T-helper 9 cell (primary cell): ENCODE results near the gene USP14.

ENCODE experiments used
- DNase-seq: peaks from one replicate; pipeline ENCODE4 v3.0.0-alpha.2; 2020

USP14 gene

GRCh38 chr18:231563-231962 is 73.2 kb downstream of the USP14 start:
- no peak for DNase-seq

GRCh38 chr18:240175-240574 is 81.8 kb downstream of the USP14 start:
- no peak for DNase-seq

- no peak for DNase-seq
These were observed 87.0 kb downstream of the USP14 start for GRCh38 chr18:245282-245847.

- DNase-seq: no peak
These were observed 89.7 kb downstream of the USP14 start for GRCh38 chr18:248053-248452.

- no peak for DNase-seq
These were observed 92.3 kb downstream of the USP14 start for GRCh38 chr18:250685-251084.

GRCh38 chr18:251572-251971 is 93.2 kb downstream of the USP14 start:
- DNase-seq: no peak

GRCh38 chr18:253121-253520 is 94.8 kb downstream of the USP14 start:
- DNase-seq: no peak

GRCh38 chr18:255171-255570 is 96.8 kb downstream of the USP14 start:
- DNase-seq: no peak

GRCh38 chr18:260547-260946 is 102.2 kb downstream of the USP14 start:
- no peak for DNase-seq

GRCh38 chr18:261398-262073 is 103.2 kb downstream of the USP14 start:
- DNase-seq: no peak
